ENCODE data around the gene ESYT3. TPM values are rescaled to one million over a fixed set of nuclear protein-coding genes. Genes with fewer than 3 reads are reported as not detected.
A peak's percentile ranks its signal among the peaks of the same experiment; 100 is the strongest.
"Not testable (repeated sequence)": the region's sequence is repeated elsewhere in the genome, so short reads cannot be mapped to it uniquely, and the experiment has no call there.

The ESYT3 gene
- total RNA-seq, 2 experiments from 2014 or later: 0.23 to 0.26 TPM

DNA sequence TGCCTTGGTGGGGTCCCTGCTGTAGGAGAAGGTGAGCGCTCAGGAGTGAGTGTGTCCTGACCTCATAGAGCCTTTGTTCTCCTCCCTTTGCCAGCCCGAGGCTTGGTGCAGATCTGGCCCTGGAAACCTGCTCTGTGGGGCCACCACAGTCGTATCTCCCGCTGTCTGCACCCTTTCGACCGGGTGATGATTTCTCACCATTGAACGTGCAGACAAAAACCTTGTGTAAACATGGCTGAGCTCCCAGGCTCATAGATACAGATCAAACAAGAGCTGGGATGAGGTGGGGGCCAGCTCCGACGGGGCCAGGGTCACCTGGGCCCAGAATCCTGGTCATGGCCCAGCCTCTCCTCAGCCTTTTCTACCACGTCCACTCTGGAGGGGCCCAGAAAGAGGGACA lies 34.6 kb upstream of the ESYT3 start:
- no peaks in the 10 kb centered on the region for H3K36me3 Mint-ChIP-seq
- no peaks in the 10 kb centered on the region for H3K9me3 Mint-ChIP-seq (ENCODE audit: low read depth)
- CTCF ChIA-PET: interaction anchor here (1.9 kb wide), 1 partner anchor 18 kb away, joined by 5 read pairs; no protein-coding TSS in a partner anchor
- DNase-seq (no peak), ATAC-seq (no peak)
- H3K4me1 Mint-ChIP-seq: no peaks in the 10 kb centered on the region
- H3K27ac Mint-ChIP-seq: no peak overlapping the region
- H3K4me3 Mint-ChIP-seq: no peak overlapping the region
- peaks cover 2% of the 10 kb centered on the region for H3K27me3 Mint-ChIP-seq

DNA sequence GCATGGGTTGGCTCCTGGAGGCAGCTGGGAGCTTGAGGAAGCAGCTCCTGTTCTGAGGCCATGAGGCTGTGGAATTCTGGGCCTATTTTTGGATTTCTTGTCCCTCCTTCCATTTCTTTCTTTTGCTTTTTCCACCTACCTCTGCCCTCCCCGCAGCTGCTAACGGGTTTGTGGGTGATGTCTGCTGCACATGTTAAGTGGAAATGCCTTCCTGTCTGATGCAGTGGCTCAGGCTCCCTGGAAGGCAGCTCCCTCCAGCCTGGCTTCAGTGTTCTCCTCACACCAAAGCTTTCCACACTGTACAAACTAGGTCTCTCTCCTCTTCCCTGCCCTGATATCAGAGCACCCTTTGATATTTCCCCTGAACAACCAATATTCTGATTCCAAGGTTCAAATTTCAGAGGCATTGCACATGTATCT lies 33.8 kb upstream of the ESYT3 start:
- no peak for ATAC-seq
- no peaks in the 10 kb centered on the region for H3K9me3 Mint-ChIP-seq (ENCODE audit: low read depth)
- no peaks in the 10 kb centered on the region for H3K4me1 Mint-ChIP-seq
- H3K36me3 Mint-ChIP-seq: no peaks in the 10 kb centered on the region
- peaks cover 5% of the 10 kb centered on the region for H3K27me3 Mint-ChIP-seq
- no peak overlapping the region for H3K27ac Mint-ChIP-seq
- no peak overlapping the region for H3K4me3 Mint-ChIP-seq
- CTCF ChIA-PET: interaction anchor here (1.2 to 1.9 kb wide), 2 partner anchors 17 to 515 kb away, joined by 4 to 5 read pairs; no protein-coding TSS in a partner anchor
- DNase-seq: no peak

DNA sequence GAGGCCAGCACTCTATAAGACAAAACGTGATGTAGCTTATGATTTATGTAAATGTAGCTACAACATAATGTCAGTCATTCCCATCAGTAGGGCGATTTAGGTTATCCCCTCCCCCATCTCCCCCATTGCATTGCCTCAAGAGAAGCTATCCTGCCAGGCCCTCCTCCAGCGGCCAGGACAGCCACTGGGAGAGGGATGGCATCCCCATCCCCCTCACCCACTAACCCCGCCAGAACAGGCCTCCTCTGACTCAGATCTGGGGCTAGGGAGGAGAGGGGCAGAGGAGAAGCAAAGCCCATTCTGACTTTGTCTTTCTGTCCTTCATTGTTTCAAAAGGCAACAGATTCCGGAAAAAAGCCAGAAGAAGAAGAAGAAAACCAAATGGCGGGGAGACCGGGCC lies 32.6 kb upstream of the ESYT3 start:
- Mint-ChIP-seq H3K27me3 (peaks cover 5% of the 10 kb centered on the region), H3K36me3 (no peaks in the 10 kb centered on the region), H3K4me1 (no peaks in the 10 kb centered on the region), H3K4me3 (no peak overlapping the region), H3K27ac (no peak overlapping the region), H3K9me3 (ENCODE audit: low read depth) (no peaks in the 10 kb centered on the region)
- DNase-seq: no peak
- ATAC-seq: no peak
- CTCF ChIA-PET: interaction anchor here (1.2 kb wide), 1 partner anchor 513 kb away, joined by 4 read pairs; no protein-coding TSS in a partner anchor

DNA sequence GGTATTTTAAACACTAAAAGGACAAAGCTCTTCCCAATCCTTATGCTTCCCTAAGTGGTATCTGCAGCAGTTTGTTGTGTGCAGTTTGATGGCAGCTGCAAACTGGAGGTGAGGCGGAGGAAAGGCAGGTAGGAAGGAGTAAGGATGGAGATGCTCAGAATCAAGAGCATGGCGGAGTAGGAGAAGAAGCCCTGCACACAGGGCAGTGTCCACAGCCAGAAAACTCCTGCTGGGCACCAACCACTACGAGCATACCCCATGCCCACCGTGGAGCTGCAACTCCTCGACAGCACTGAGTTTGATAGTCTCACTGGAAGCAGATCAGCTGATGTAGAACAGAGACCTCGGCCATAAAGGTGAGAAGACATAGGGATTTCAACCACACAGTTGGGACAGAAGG lies 30.3 kb upstream of the ESYT3 start:
- DNase-seq (no peak), ATAC-seq (no peak)
- CTCF ChIA-PET: interaction anchor here (1.4 kb wide), 1 partner anchor 13 kb away, joined by 5 read pairs; no protein-coding TSS in a partner anchor
- no peaks in the 10 kb centered on the region for H3K4me1 Mint-ChIP-seq
- no peak overlapping the region for H3K4me3 Mint-ChIP-seq
- no peaks in the 10 kb centered on the region for H3K9me3 Mint-ChIP-seq (ENCODE audit: low read depth)
- H3K27me3 Mint-ChIP-seq: peaks cover 15% of the 10 kb centered on the region
- H3K27ac Mint-ChIP-seq: no peak overlapping the region
- no peaks in the 10 kb centered on the region for H3K36me3 Mint-ChIP-seq

DNA sequence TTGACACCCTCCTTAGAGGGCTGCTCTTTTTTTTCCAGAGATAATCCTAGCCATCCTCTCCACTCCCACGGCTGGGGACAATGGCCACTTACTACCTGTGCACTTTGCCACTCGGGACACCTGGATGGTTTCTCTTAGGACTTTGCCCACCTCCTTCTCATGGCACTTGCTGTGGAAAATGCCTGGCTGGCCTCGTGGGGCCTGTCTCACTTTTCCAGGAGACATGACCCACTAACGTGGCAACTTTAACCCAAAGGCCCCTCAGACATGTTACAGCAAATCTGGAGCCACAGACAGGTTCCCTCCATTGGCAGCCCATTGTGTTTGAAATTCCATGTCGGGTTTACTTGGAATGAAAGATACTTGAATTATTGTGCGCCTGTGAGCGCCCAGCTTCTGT lies 29.4 kb upstream of the ESYT3 start:
- no peaks in the 10 kb centered on the region for H3K36me3 Mint-ChIP-seq
- H3K4me3 Mint-ChIP-seq: no peak overlapping the region
- no peaks in the 10 kb centered on the region for H3K9me3 Mint-ChIP-seq (ENCODE audit: low read depth)
- peaks cover 15% of the 10 kb centered on the region for H3K27me3 Mint-ChIP-seq
- CTCF ChIA-PET: interaction anchor here (1.7 kb wide), 1 partner anchor 13 kb away, joined by 10 read pairs; no protein-coding TSS in a partner anchor
- no peak overlapping the region for H3K27ac Mint-ChIP-seq
- ATAC-seq: no peak
- H3K4me1 Mint-ChIP-seq: no peaks in the 10 kb centered on the region
- DNase-seq: no peak

DNA sequence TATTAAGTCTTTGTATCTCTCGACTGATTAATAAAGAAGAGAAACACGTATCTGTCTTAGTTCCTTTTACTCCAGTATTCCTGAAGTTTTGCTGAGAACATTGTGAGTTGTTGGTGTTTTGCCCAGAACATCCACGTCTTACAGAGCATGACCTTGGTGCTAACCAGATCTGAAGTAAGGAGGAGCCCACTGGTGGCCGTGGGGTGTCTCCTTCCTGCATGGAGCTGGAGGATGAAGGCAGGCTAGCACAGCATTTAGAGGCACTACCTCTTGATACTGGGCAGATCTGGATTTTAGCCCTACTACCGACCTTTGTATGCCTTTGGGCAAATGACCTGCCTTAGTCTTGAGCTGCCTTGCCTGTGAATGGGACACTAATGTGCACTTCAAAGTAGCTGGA lies 28.9 kb upstream of the ESYT3 start:
- ATAC-seq (no peak), DNase-seq (no peak)
- Mint-ChIP-seq H3K36me3 (no peaks in the 10 kb centered on the region), H3K4me3 (no peak overlapping the region), H3K4me1 (no peaks in the 10 kb centered on the region), H3K9me3 (ENCODE audit: low read depth) (no peaks in the 10 kb centered on the region), H3K27ac (no peak overlapping the region), H3K27me3 (peaks cover 15% of the 10 kb centered on the region)
- CTCF ChIA-PET: interaction anchor here (1.7 kb wide), 1 partner anchor 12 kb away, joined by 10 read pairs; no protein-coding TSS in a partner anchor

DNA sequence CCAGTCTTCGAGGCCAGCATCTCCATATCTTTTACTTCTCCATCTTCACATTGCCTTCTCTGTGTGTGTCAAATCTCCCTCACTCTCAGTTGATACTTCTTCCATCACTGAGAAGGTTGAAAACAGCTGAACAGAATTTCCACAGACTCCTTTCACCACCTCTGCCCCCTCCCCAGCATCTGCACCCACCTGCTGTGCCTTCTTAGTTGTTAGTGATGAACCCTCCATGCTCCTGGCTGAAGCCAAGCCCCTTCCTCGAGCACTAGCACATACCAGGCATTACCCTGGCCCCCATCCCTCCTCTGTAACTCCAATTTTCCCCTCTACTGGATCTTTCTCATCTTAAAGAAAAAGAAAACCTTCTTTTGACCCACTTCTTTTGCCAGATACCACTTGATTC lies 27.8 kb upstream of the ESYT3 start:
- Mint-ChIP-seq H3K4me3 (no peak overlapping the region), H3K27me3 (peaks cover 18% of the 10 kb centered on the region), H3K9me3 (ENCODE audit: low read depth) (no peaks in the 10 kb centered on the region), H3K27ac (no peak overlapping the region), H3K4me1 (peaks cover 2% of the 10 kb centered on the region), H3K36me3 (no peaks in the 10 kb centered on the region)
- no peak for ATAC-seq
- CTCF ChIA-PET: interaction anchor here (1.7 to 2.1 kb wide), 2 partner anchors 11 to 517 kb away, joined by 5 to 10 read pairs; no protein-coding TSS in a partner anchor
- DNase-seq: no peak

DNA sequence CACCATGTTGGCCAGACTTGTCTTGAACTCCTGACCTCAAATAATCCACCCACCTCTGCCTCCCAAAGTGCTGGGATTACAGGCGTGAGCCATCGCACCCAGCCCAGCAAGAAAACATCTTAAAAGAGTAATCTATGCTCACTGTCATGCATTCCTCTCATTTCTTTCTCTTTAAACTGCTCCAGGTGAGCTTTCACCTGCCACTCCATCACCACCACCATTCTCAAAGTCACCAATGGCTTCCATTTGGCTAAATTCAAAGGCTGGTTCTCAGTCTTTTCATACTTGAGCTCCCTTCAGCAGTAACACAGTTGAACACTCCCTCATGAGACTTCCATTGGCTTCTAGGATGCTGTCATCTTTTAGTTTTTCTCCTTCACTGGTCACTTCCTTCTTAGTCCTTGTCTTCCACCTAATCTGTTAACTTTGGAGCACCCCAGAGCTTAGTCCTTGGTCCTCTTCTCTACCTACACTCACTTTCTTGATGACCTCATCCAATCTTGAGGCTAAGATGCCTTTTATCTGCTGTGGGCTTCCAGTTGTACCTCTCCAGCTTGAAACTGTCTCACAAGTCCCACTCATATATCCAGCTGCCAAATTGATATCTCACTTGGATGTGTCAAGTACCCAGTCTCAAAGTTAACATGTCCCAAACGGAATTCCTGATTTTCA lies 27.0 kb upstream of the ESYT3 start:
- no peak for DNase-seq
- no peak for ATAC-seq
- CTCF ChIA-PET: interaction anchor here (0.5 to 2.1 kb wide), 3 partner anchors 10 to 516 kb away, joined by 3 to 5 read pairs (median 3); no protein-coding TSS in a partner anchor
- Mint-ChIP-seq H3K27ac (no peak overlapping the region), H3K36me3 (no peaks in the 10 kb centered on the region), H3K4me1 (peaks cover 2% of the 10 kb centered on the region), H3K4me3 (no peak overlapping the region), H3K27me3 (peaks cover 18% of the 10 kb centered on the region), H3K9me3 (ENCODE audit: low read depth) (no peaks in the 10 kb centered on the region)

DNA sequence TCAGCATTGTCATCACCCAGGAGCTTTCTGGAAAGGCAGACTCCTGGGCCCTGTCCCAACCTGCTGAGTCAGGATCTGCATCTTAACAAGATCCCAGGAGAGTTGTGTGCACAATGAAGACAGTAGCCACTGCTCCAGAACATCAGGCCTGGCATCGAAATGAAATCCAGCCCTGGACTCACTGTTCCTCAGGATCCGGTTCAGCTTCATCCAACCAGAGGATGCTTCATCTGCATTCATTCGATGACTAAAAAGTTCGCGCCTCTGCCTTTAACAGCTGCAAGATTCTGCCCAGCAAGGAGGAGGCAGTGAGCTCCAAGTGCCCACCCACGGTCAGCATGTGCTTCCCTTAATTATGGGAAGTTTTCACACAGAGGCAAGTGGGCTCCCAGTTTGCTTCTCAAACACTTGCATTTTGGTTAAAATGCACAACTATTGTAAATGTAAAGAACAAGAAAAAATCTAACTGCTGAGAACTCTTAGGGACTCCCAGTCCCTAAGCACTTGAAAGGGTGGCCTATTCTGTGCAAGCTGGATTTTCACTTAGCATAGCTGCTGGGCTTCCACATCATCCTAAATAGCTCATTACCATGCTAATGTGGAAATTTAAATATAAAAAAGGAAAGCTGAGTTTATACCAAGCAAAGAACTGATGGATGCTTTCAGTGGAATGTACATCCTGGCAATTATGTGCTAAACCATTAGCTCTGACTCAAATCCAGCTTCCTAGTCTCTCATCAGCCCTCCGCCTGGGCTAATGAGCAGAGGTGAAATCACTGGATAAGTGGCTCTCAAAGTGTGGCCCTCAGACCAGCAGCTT lies 25.5 kb upstream of the ESYT3 start:
- Mint-ChIP-seq H3K27me3 (peaks cover 18% of the 10 kb centered on the region), H3K9me3 (ENCODE audit: low read depth) (no peaks in the 10 kb centered on the region), H3K4me3 (no peak overlapping the region), H3K27ac (no peak overlapping the region), H3K4me1 (peaks cover 2% of the 10 kb centered on the region), H3K36me3 (no peaks in the 10 kb centered on the region)
- DNase-seq (no peak), ATAC-seq (no peak)
- CTCF ChIA-PET: interaction anchor here (0.8 to 2.1 kb wide), 3 partner anchors 9 to 515 kb away, joined by 3 to 5 read pairs (median 3); no protein-coding TSS in a partner anchor

DNA sequence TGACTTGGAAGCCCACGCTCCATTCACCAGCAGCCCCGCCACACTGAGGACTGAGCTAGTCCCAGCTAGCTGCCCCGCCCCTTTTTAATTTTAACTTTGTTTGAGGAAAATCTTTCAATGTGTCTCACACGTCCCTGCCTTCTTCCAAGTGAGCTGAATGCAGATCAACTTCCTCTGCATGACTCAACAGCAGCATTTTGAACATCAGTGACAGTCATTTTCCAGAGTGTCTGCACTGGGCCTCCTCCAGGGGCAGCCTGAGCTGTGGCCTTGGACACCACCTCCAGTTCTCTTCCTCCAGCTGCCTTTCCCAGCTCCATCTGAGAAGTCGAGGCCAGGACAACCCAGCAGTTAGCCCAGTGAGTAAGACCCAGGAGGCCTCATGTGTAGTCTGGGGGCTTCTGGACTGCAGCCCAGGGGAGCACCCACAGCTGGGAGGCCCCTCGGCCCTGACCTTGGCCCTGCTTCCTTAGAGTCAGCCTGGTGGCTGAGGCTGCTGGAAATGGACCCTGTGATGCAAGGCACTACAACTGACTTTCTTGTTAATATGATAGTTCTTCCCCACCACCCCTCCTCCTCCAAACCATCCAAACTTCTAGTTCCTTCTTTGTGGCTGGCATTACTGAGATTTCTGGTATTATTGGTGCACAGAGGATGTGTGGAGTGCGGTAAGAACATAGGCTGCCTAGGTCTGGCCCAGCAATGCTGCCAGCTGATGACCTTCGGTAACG lies 21.4 kb upstream of the ESYT3 start:
- Mint-ChIP-seq H3K27ac (no peak overlapping the region), H3K4me3 (no peak overlapping the region), H3K36me3 (no peaks in the 10 kb centered on the region), H3K4me1 (peaks cover 6% of the 10 kb centered on the region), H3K9me3 (ENCODE audit: low read depth) (no peaks in the 10 kb centered on the region), H3K27me3 (peaks cover 28% of the 10 kb centered on the region)
- DNase-seq: no peak
- ATAC-seq: no peak
- CTCF ChIA-PET: no interaction called here

DNA sequence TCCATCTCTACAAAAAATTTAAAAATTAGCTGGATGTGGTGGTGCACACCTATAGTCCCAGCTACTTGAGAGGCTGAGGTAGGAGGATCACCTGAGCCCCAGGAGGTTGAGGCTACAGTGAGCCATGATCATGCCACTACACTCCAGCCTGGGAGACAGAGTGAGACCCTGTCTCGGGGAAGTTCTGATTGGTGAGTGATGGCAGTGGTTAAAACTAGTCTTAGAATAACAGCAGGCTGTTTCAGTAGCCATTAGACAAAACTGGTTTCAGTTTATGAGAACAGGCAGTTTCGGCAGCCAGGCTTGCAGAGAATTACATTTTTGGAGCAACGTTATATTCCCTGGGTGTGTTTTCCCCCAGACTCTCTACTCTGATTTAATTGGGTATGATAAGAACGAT lies 18.2 kb upstream of the ESYT3 start:
- H3K36me3 Mint-ChIP-seq; H3K4me3 Mint-ChIP-seq; H3K4me1 Mint-ChIP-seq; ATAC-seq; H3K27ac Mint-ChIP-seq; DNase-seq; H3K9me3 Mint-ChIP-seq (ENCODE audit: low read depth): not testable (repeated sequence)
- peaks cover 33% of the 10 kb centered on the region for H3K27me3 Mint-ChIP-seq
- CTCF ChIA-PET: interaction anchor here (1.6 to 3.7 kb wide), 2 partner anchors 500 to 507 kb away, joined by 4 to 19 read pairs; no protein-coding TSS in a partner anchor

DNA sequence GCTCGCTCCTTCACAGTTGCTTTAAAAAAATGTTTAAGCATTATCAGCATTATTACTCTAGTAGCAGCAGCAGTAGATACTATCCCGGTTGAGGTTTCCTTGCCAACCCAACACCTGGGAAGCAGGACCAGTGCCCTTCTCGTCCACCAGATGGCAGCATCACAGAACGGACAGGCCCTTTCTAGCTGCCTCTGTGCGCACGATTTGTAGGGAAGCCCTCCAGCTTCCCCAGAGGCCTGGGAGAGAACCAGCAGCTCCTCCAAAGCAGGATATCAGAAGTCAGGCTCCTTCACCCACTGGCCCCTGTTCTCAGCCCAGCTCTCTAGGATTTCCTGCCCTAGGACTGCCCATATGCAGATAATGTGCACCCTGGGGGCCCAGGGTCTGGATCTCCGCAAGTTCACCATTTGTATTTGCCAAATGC lies 16.8 kb upstream of the ESYT3 start:
- ATAC-seq (peak; percentile 82), DNase-seq (peak; percentile 74)
- Mint-ChIP-seq H3K27ac (no peak overlapping the region), H3K36me3 (no peaks in the 10 kb centered on the region), H3K4me3 (no peak overlapping the region), H3K9me3 (ENCODE audit: low read depth) (no peaks in the 10 kb centered on the region), H3K27me3 (peaks cover 40% of the 10 kb centered on the region), H3K4me1 (peaks cover 4% of the 10 kb centered on the region)
- CTCF ChIA-PET: interaction anchor here (0.6 to 3.7 kb wide), 27 partner anchors 9 to 506 kb away, joined by 3 to 19 read pairs (median 5); partner anchors contain the start of genes CEP70 and ESYT3

All from activated CD8-positive, alpha-beta memory T cell treated with anti-CD3 and anti-CD28 coated beads, Interleukin-2, amount 10 ng/mL, durations not matched to agents 7 days and 5 days (primary cell).